Measurements from ENCODE around the gene MS4A12.
"Not testable (repeated sequence)": the region's sequence is repeated elsewhere in the genome, so short reads cannot be mapped to it uniquely, and the experiment has no call there.

The MS4A12 gene

GRCh38 chr11:60530454-60531100 is 38.0 kb downstream of the MS4A12 start:
- Histone ChIP-seq H3K9me3 (ENCODE audit: control extremely low read depth in 1 of 5, control insufficient read depth in 4 of 5, insufficient read depth in 2 of 5, low read depth in 1 of 5, low read length in 4 of 5) (peaks cover 0 to 2% (median 0%) of the 10 kb centered on the region in 5 experiments), H3K27me3 (replicated peaks in 2 of 5; ENCODE audit: control insufficient read depth in 4 of 5, insufficient read depth in 5 of 5, low read length in 4 of 5) (no peaks in the 10 kb centered on the region), H3K36me3 (ENCODE audit: control insufficient read depth in 4 of 4, insufficient read depth in 4 of 4, low read length in 3 of 4) (no peaks in the 10 kb centered on the region), H3K4me3 (ENCODE audit: control insufficient read depth in 1 of 7, extremely low read depth in 1 of 7, insufficient read depth in 4 of 7, low read depth in 2 of 7, low read length in 6 of 7) (no peak overlapping the region), H3K4me1 (ENCODE audit: control extremely low read depth in 1 of 4, control insufficient read depth in 4 of 4, insufficient read depth in 4 of 4, low read length in 3 of 4) (peaks cover 0 to 5% (median 2%) of the 10 kb centered on the region in 4 experiments), H3K27ac (ENCODE audit: insufficient read depth in 1 of 2, low read depth in 1 of 2, low read length in 2 of 2, poor library complexity in 1 of 2, severe bottlenecking in 2 of 2) (no peak overlapping the region)
- no peak for DNase-seq
- POLR2A ChIA-PET: no interaction called here
- whole genome bisulfite sequencing (ENCODE audit: insufficient coverage): 100% methylated on average over 3 of the region's 3 CpGs
- CTCF ChIA-PET: interaction anchor here (0.7 kb wide), 1 partner anchor 83 kb away, joined by 3 read pairs; no protein-coding TSS in a partner anchor

DNA sequence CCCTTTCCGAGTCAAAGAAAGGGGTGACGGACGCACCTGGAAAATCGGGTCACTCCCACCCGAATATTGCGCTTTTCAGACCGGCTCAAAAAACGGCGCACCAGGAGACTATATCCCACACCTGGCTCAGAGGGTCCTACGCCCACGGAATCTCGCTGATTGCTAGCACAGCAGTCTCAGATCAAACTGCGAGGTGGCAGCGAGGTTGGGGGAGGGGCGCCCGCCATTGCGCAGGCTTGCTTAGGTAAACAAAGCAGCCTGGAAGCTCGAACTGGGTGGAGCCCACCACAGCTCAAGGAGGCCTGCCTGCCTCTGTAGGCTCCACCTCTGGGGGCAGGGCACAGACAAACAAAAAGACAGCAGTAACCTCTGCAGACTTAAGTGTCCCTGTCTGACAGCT is 39.8 kb downstream of the MS4A12 start:
- H3K27me3 ChIP-seq (replicated peaks in 2 of 5; ENCODE audit: control insufficient read depth in 4 of 5, insufficient read depth in 5 of 5, low read length in 4 of 5); H3K4me1 ChIP-seq (ENCODE audit: control extremely low read depth in 1 of 4, control insufficient read depth in 4 of 4, insufficient read depth in 4 of 4, low read length in 3 of 4); H3K9me3 ChIP-seq (ENCODE audit: control extremely low read depth in 1 of 5, control insufficient read depth in 4 of 5, insufficient read depth in 2 of 5, low read depth in 1 of 5, low read length in 4 of 5); H3K27ac ChIP-seq (ENCODE audit: insufficient read depth in 1 of 2, low read depth in 1 of 2, low read length in 2 of 2, poor library complexity in 1 of 2, severe bottlenecking in 2 of 2); DNase-seq; CTCF ChIA-PET; POLR2A ChIA-PET; H3K36me3 ChIP-seq (ENCODE audit: control insufficient read depth in 4 of 4, insufficient read depth in 4 of 4, low read length in 3 of 4); H3K4me3 ChIP-seq (ENCODE audit: control insufficient read depth in 1 of 7, extremely low read depth in 1 of 7, insufficient read depth in 4 of 7, low read depth in 2 of 7, low read length in 6 of 7): not testable (repeated sequence)
- WGBS (ENCODE audit: insufficient coverage): no CpG with 5 or more reads among the region's 18 CpGs

DNA sequence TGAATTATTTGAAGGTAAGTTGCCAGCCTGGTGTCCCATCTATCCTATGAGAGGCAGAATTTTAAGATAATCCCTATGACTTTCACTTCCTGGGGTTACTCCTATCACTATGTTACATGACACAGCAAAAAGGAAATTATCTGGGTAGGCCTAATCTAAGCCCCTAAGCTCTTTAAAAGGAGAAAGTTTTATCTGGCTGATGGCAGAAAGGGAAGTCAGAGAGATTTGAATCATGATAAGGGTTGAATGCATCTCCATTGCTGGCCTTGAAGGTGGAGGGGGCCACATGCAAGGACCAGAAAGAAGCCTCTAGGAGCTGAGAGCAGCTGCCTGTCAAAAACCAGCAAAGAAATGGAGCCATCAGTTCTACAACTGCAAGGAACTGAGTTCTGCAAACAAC is 46.0 kb downstream of the MS4A12 start:
- POLR2A ChIA-PET: not testable (repeated sequence)

DNA sequence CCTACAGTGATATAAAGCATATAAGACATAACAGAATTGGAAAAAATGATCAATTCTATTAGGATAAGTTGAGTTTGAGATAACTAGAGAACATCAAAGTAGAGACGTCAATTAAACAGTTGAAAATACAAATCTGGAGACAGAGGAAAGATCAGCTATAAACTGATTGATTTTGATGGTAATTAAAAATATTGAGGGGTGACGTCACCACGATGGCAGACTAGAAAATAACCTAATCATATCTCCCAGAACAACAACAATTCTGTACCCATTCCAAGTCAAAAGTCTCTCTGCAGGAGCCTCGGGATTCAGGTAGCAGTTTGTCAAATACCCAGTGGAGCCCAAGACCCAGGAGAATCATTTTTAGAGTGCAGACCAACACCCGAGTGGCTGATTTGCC is 51.5 kb downstream of the MS4A12 start:
- no peak for DNase-seq
- H3K4me3 ChIP-seq (ENCODE audit: control insufficient read depth in 1 of 7, extremely low read depth in 1 of 7, insufficient read depth in 4 of 7, low read depth in 2 of 7, low read length in 6 of 7): no peak overlapping the region
- 100% methylated on average over 3 of the region's 5 CpGs for WGBS (ENCODE audit: insufficient coverage)
- ChIA-PET POLR2A (no interaction called here), CTCF (no interaction called here)
- no peaks in the 10 kb centered on the region for H3K4me1 ChIP-seq (ENCODE audit: control extremely low read depth in 1 of 4, control insufficient read depth in 4 of 4, insufficient read depth in 4 of 4, low read length in 3 of 4)
- H3K9me3 ChIP-seq (ENCODE audit: control extremely low read depth in 1 of 5, control insufficient read depth in 4 of 5, insufficient read depth in 2 of 5, low read depth in 1 of 5, low read length in 4 of 5): peaks cover 0 to 8% (median 0%) of the 10 kb centered on the region in 5 experiments
- H3K36me3 ChIP-seq (ENCODE audit: control insufficient read depth in 4 of 4, insufficient read depth in 4 of 4, low read length in 3 of 4): no peaks in the 10 kb centered on the region
- H3K27ac ChIP-seq (ENCODE audit: insufficient read depth in 1 of 2, low read depth in 1 of 2, low read length in 2 of 2, poor library complexity in 1 of 2, severe bottlenecking in 2 of 2): no peak overlapping the region
- no peaks in the 10 kb centered on the region for H3K27me3 ChIP-seq (replicated peaks in 2 of 5; ENCODE audit: control insufficient read depth in 4 of 5, insufficient read depth in 5 of 5, low read length in 4 of 5)

More for the DNA sequence above, 46.0 kb downstream of the MS4A12 start:
- H3K27me3 ChIP-seq (replicated peaks in 2 of 5; ENCODE audit: control insufficient read depth in 4 of 5, insufficient read depth in 5 of 5, low read length in 4 of 5); H3K4me1 ChIP-seq (ENCODE audit: control extremely low read depth in 1 of 4, control insufficient read depth in 4 of 4, insufficient read depth in 4 of 4, low read length in 3 of 4); H3K9me3 ChIP-seq (ENCODE audit: control extremely low read depth in 1 of 5, control insufficient read depth in 4 of 5, insufficient read depth in 2 of 5, low read depth in 1 of 5, low read length in 4 of 5); DNase-seq; H3K27ac ChIP-seq (ENCODE audit: insufficient read depth in 1 of 2, low read depth in 1 of 2, low read length in 2 of 2, poor library complexity in 1 of 2, severe bottlenecking in 2 of 2); H3K36me3 ChIP-seq (ENCODE audit: control insufficient read depth in 4 of 4, insufficient read depth in 4 of 4, low read length in 3 of 4); H3K4me3 ChIP-seq (ENCODE audit: control insufficient read depth in 1 of 7, extremely low read depth in 1 of 7, insufficient read depth in 4 of 7, low read depth in 2 of 7, low read length in 6 of 7); CTCF ChIA-PET: not testable (repeated sequence)

Data from common myeloid progenitor, CD34-positive (primary cell).